H1 (cell line): ENCODE measurements around the gene TCAP. TPM values are rescaled to one million over a fixed set of nuclear protein-coding genes. Genes with fewer than 3 reads are reported as not detected.

Experiments
- CTCF ChIA-PET: fragments of 300-600 bp; sonication (Branson Sonifier 250); formaldehyde crosslinking; loops from one replicate; lab custom pipeline; 2021; ENCODE audit not compliant: partially characterized antibody; lab: Charles Lee
- POLR2A ChIA-PET: fragments of 300-600 bp; sonication (Branson Sonifier 250); formaldehyde crosslinking; loops from one replicate; lab custom pipeline; 2021; ENCODE audit warnings: inconsistent platforms; ENCODE audit not compliant: partially characterized antibody; lab: Charles Lee
- DNase-seq, 2 experiments: peaks; one replicate each; pipeline versions ENCODE4 v3.0.0 to v3.0.0-alpha.2; 2010 to 2022; ENCODE audit warnings: low spot score in 2 of 2, low read depth in 1 of 2, mixed read lengths in 1 of 2
- FAIRE-seq: peaks from 2 replicates; lab custom pipeline; 2011; peaks lifted over from hg19 to GRCh38; lab: Jason Lieb, UNC
- H2AFZ ChIP-seq: 2 replicates; pipeline ENCODE4 v1.8.1; 2012; ENCODE audit warnings: low read length, inconsistent platforms
- H2AK5ac ChIP-seq: 2 replicates; pipeline ENCODE4 v1.6.1; 2013; ENCODE audit warnings: low read depth, low read length
- H2BK120ac ChIP-seq: replicated peaks from 2 replicates; pipeline ENCODE3; 2013; ENCODE audit warnings: low read depth, low read length, inconsistent platforms
- H2BK12ac ChIP-seq: 2 replicates; pipeline ENCODE4 v1.6.1; 2013; ENCODE audit warnings: low read depth, low read length
- H2BK15ac ChIP-seq: 2 replicates; pipeline ENCODE4 v1.6.1; 2013; ENCODE audit warnings: low read length
- H2BK20ac ChIP-seq: 2 replicates; pipeline ENCODE4 v1.6.1; 2013; ENCODE audit warnings: low read length
- H2BK5ac ChIP-seq: 2 replicates; pipeline ENCODE4 v1.6.1; 2013; ENCODE audit warnings: low read depth, low read length
- H3K14ac ChIP-seq: 2 replicates; pipeline ENCODE4 v1.6.1; 2013; ENCODE audit warnings: inconsistent platforms; ENCODE audit not compliant: insufficient read length
- H3K18ac ChIP-seq: 2 replicates; pipeline ENCODE4 v1.6.1; 2013; ENCODE audit warnings: low read length; ENCODE audit errors: extremely low read depth
- H3K23ac ChIP-seq: 2 replicates; pipeline ENCODE4 v1.6.1; 2013; ENCODE audit warnings: inconsistent platforms; ENCODE audit not compliant: insufficient read length
- H3K23me2 ChIP-seq: 2 replicates; pipeline ENCODE4 v1.6.1; 2013; ENCODE audit warnings: low read depth, low read length
- H3K27ac ChIP-seq: 2 replicates; pipeline ENCODE4 v1.6.1; 2011; ENCODE audit warnings: low read depth, low read length, inconsistent platforms
- H3K27me3 ChIP-seq, 4 experiments: replicated peaks in 1 of 4; 1 replicate in 1 of 4; 2 replicates in 3 of 4; pipeline versions ENCODE4 v1.6.1 to v1.8.1; 2011 to 2013; ENCODE audit warnings: low read length in 3 of 4, mild to moderate bottlenecking in 3 of 4, inconsistent platforms in 2 of 4, mixed read lengths in 2 of 4, moderate library complexity in 1 of 4; ENCODE audit not compliant: control insufficient read depth in 3 of 4, insufficient read depth in 3 of 4; ENCODE audit errors: extremely low read depth in 1 of 4
- H3K36me3 ChIP-seq, 4 experiments: 2 replicates each; pipeline versions ENCODE4 v1.6.1 to v1.8.1; 2011 to 2013; ENCODE audit warnings: mild to moderate bottlenecking in 4 of 4, low read length in 3 of 4, moderate library complexity in 2 of 4, control low read depth in 1 of 4, inconsistent platforms in 1 of 4; ENCODE audit not compliant: insufficient read depth in 4 of 4, control insufficient read depth in 2 of 4
- H3K4ac ChIP-seq: replicated peaks from 2 replicates; pipeline ENCODE3; 2013; ENCODE audit warnings: low read length, low read depth, mixed read lengths, inconsistent platforms; ENCODE audit not compliant: insufficient read length
- H3K4me1 ChIP-seq, 4 experiments: replicated peaks in 1 of 4; 1 replicate in 1 of 4; 2 replicates in 3 of 4; pipeline versions ENCODE4 v1.6.1 to v1.8.1; 2011 to 2013; ENCODE audit warnings: low read length in 3 of 4, inconsistent platforms in 2 of 4, mixed read lengths in 1 of 4; ENCODE audit not compliant: insufficient read depth in 4 of 4, control insufficient read depth in 3 of 4
- H3K4me2 ChIP-seq, 2 experiments: 2 replicates each; pipeline versions ENCODE4 v1.6.1 to v1.8.1; 2011 to 2013; ENCODE audit warnings: low read depth in 2 of 2, low read length in 2 of 2, control low read depth in 1 of 2, inconsistent platforms in 1 of 2, mild to moderate bottlenecking in 1 of 2; ENCODE audit not compliant: insufficient read depth in 1 of 2
- H3K4me3 ChIP-seq, 4 experiments: fragments of 200-600, 300-600 bp in 1 of 4; sonication (generic), shearing (Covaris generic), sonication (Bioruptor Twin) in 1 of 4; 2 replicates each; pipeline versions ENCODE4 v1.5.1 to v1.8.1; 2011 to 2016; ENCODE audit warnings: low read length in 4 of 4, low read depth in 3 of 4, control low read depth in 2 of 4, inconsistent platforms in 2 of 4, mild to moderate bottlenecking in 2 of 4, mixed read lengths in 1 of 4, moderate library complexity in 1 of 4; ENCODE audit not compliant: insufficient read depth in 2 of 4; ENCODE audit errors: extremely low read depth in 1 of 4
- H3K56ac ChIP-seq: replicated peaks from 2 replicates; pipeline ENCODE3; 2013; ENCODE audit warnings: low read depth, mild to moderate bottlenecking, mixed read lengths, low read length, inconsistent platforms; ENCODE audit not compliant: insufficient read length
- H3K79me1 ChIP-seq: 2 replicates; pipeline ENCODE4 v1.6.1; 2013; ENCODE audit warnings: low read depth, low read length, control low read depth
- H3K79me2 ChIP-seq, 2 experiments: 2 replicates each; pipeline versions ENCODE4 v1.6.1 to v1.8.1; 2012 to 2013; ENCODE audit warnings: low read length in 2 of 2, mild to moderate bottlenecking in 2 of 2, inconsistent platforms in 1 of 2; ENCODE audit not compliant: insufficient read depth in 2 of 2, control insufficient read depth in 1 of 2
- H3K9ac ChIP-seq, 4 experiments: replicated peaks in 1 of 4; 1 replicate in 1 of 4; 2 replicates in 3 of 4; pipeline versions ENCODE4 v1.6.1 to v1.8.1; 2011 to 2013; ENCODE audit warnings: low read depth in 3 of 4, low read length in 3 of 4, control low read depth in 2 of 4, mild to moderate bottlenecking in 2 of 4, moderate library complexity in 2 of 4, inconsistent platforms in 1 of 4; ENCODE audit errors: extremely low read depth in 1 of 4
- H3K9me3 ChIP-seq, 2 experiments: 2 replicates each; pipeline versions ENCODE4 v1.6.1 to v1.8.1; 2012 to 2013; ENCODE audit warnings: mild to moderate bottlenecking in 2 of 2, moderate library complexity in 2 of 2, control low read depth in 1 of 2, inconsistent platforms in 1 of 2, low read depth in 1 of 2, low read length in 1 of 2, mixed read lengths in 1 of 2; ENCODE audit not compliant: insufficient read depth in 2 of 2
- H4K20me1 ChIP-seq, 2 experiments: replicated peaks in 1 of 2; 2 replicates each; pipeline versions ENCODE3 to v1.8.1; 2011 to 2013; ENCODE audit warnings: inconsistent platforms in 2 of 2, low read length in 2 of 2, mild to moderate bottlenecking in 1 of 2; ENCODE audit not compliant: insufficient read depth in 2 of 2, control insufficient read depth in 1 of 2
- H4K5ac ChIP-seq: 2 replicates; pipeline ENCODE4 v1.6.1; 2013; ENCODE audit warnings: low read length, low read depth, mixed read lengths, inconsistent platforms; ENCODE audit not compliant: insufficient read length
- H4K8ac ChIP-seq: 2 replicates; pipeline ENCODE4 v1.8.0; 2013; ENCODE audit warnings: mild to moderate bottlenecking, moderate library complexity, low read length, inconsistent platforms; ENCODE audit not compliant: insufficient read depth; ENCODE audit errors: extremely low read depth
- H4K91ac ChIP-seq: replicated peaks from 2 replicates; pipeline ENCODE3; 2013; ENCODE audit warnings: low read length, mixed read lengths, inconsistent platforms; ENCODE audit not compliant: insufficient read length
- EGR1 ChIP-seq: IDR thresholded peaks from 2 replicates; pipeline ENCODE4 v1.6.1; 2011; ENCODE audit warnings: low read depth, low read length, borderline replicate concordance
- MAFK ChIP-seq: IDR thresholded peaks from 2 replicates; pipeline ENCODE4 v1.6.1; 2012; ENCODE audit warnings: low read depth, mild to moderate bottlenecking, improper control_type of control experiment, low read length
- NANOG ChIP-seq: IDR thresholded peaks from 2 replicates; pipeline ENCODE4 v1.6.1; 2011; ENCODE audit warnings: low read length, low read depth, mild to moderate bottlenecking, inconsistent platforms; ENCODE audit not compliant: insufficient read depth, poor library complexity, severe bottlenecking
- RAD21 ChIP-seq, 2 experiments: IDR thresholded peaks in 1 of 2; conservative IDR thresholded peaks in 1 of 2; 2 replicates each; pipeline ENCODE4 v1.6.1; 2011; ENCODE audit warnings: low read depth in 2 of 2, low read length in 2 of 2, improper control_type of control experiment in 1 of 2, inconsistent platforms in 1 of 2, mild to moderate bottlenecking in 1 of 2, moderate library complexity in 1 of 2
- RFX5 ChIP-seq: IDR thresholded peaks from 2 replicates; pipeline ENCODE4 v1.6.1; 2011; ENCODE audit warnings: low read depth, low read length, improper control_type of control experiment, borderline replicate concordance
- RXRA ChIP-seq: IDR thresholded peaks from 2 replicates; pipeline ENCODE4 v1.6.1; 2011; ENCODE audit warnings: low read depth, mild to moderate bottlenecking, low read length, moderate library complexity; ENCODE audit not compliant: insufficient read depth
- SIX5 ChIP-seq: IDR thresholded peaks from 2 replicates; pipeline ENCODE4 v1.6.1; 2011; ENCODE audit warnings: mild to moderate bottlenecking, low read depth, low read length
- SP2 ChIP-seq: IDR thresholded peaks from 2 replicates; pipeline ENCODE4 v1.6.1; 2012; ENCODE audit warnings: mild to moderate bottlenecking, low read length, inconsistent platforms
- SP4 ChIP-seq: IDR thresholded peaks from 2 replicates; pipeline ENCODE4 v1.6.1; 2012; ENCODE audit warnings: low read length, inconsistent platforms
- TAF1 ChIP-seq: IDR thresholded peaks from 2 replicates; pipeline ENCODE4 v1.6.1; 2011; ENCODE audit warnings: mild to moderate bottlenecking, low read depth, low read length
- TBP ChIP-seq: IDR thresholded peaks from 2 replicates; pipeline ENCODE4 v1.6.1; 2011; ENCODE audit warnings: low read depth, low read length, improper control_type of control experiment
- TEAD4 ChIP-seq: IDR thresholded peaks from 2 replicates; pipeline ENCODE4 v1.6.1; 2012; ENCODE audit warnings: low read depth, low read length, inconsistent platforms, mixed read lengths
- WGBS, 2 experiments: shearing (Covaris generic) in 1 of 2; methylation state at CpG; one replicate each; pipeline versions ENCODE4 v1.1.6 to v1.1.7; 2013 to 2015; ENCODE audit warnings: low lambda C conversion rate in 2 of 2, mixed read lengths in 2 of 2, inconsistent platforms in 1 of 2, low coverage in 1 of 2, missing lambda C conversion rate in 1 of 2; ENCODE audit not compliant: insufficient replicate concordance in 2 of 2, insufficient coverage in 1 of 2, insufficient read length in 1 of 2; ENCODE audit errors: extremely low coverage in 1 of 2, missing lambda C conversion rate in 1 of 2; 5-methylcytosine and 5-hydroxymethylcytosine counted together
- polyA plus RNA-seq, 7 experiments: library from polyadenylated mRNA; depleted of rRNA in 3 of 7; stranded (reverse) in 5 of 7; unstranded in 2 of 7; fragments of >200 nt in 5 of 7; fragments of 200-250 nt in 2 of 7; gene quantifications; 1 replicate in 5 of 7; 2 replicates in 1 of 7; 4 replicates in 1 of 7; pipeline versions ENCODE4 v1.2.1 to v1.2.3, GENCODE V29; 2011 to 2013; ENCODE audit warnings: missing spikeins in 2 of 7, mixed read lengths in 2 of 7
- total RNA-seq: library from RNA; stranded (reverse); fragmentation: NEBNext Ultra II Directional; extraction: Animal tissue kit (Norgen Biotek cat#: 25700); gene quantifications from 2 replicates; pipeline ENCODE4 v1.2.1, GENCODE V29; 2021
- TF ChIP-seq, protein P1 (sequence below): IDR thresholded peaks from 2 replicates; pipeline ENCODE4 v1.6.1; 2011; ENCODE audit warnings: low read depth, mild to moderate bottlenecking, low read length; ENCODE audit not compliant: insufficient read depth

TCAP gene
- total and polyA plus RNA-seq, 2 of the 8 experiments (the other 6 are each of a cell fraction or from before 2014, with no cell fraction given), result 0.82 to 1.4 TPM

GRCh38 chr17:39629494-39629880, 35.7 kb upstream of the TCAP start:
- H3K27me3 ChIP-seq, result peaks cover 2 to 38% (median 32%) of the 10 kb centered on the region in 4 experiments
- H2BK5ac ChIP-seq, result peak overlapping the region; percentile 56; the same call in 1 of the 2 replicates
- no peak overlapping the region for H3K56ac ChIP-seq
- H2BK12ac ChIP-seq, result peak overlapping the region; percentile 86; the same call in 1 of the 2 replicates
- H2BK15ac ChIP-seq, result 0 out of 2 replicates have a peak overlapping the region, but pooled peaks have one; percentile 10
- peak overlapping the region; percentile 51; the same call in 1 of the 2 replicates for H2BK20ac ChIP-seq
- peak overlapping the region; percentile 75; the same call in 1 of the 2 replicates for H2AK5ac ChIP-seq
- no peak overlapping the region for H4K8ac ChIP-seq
- no peak overlapping the region for H3K4ac ChIP-seq
- no peak overlapping the region for H4K5ac ChIP-seq
- H3K4me1 ChIP-seq, result peaks cover 8 to 58% (median 46%) of the 10 kb centered on the region in 4 experiments
- H3K9ac ChIP-seq, result no peak overlapping the region
- no peaks in the 10 kb centered on the region for H3K9me3 ChIP-seq
- H3K18ac ChIP-seq, result 0 out of 2 replicates have a peak overlapping the region, but pooled peaks have one; percentile 14
- 0 out of 2 replicates have a peak, but pooled peaks cover 2% of the 10 kb centered on the region for H3K79me1 ChIP-seq
- CTCF ChIA-PET, result interaction anchor here (1.3 to 49.2 kb wide), 7 partner anchors 6 to 127 kb away, joined by 3 to 1885 read pairs (median 94); partner anchors contain the start of genes ERBB2, PGAP3, PNMT and PPP1R1B
- FAIRE-seq (no peak), DNase-seq (no peak)
- H3K27ac ChIP-seq, result no peak overlapping the region
- no peaks in the 10 kb centered on the region for H3K36me3 ChIP-seq
- WGBS, 2 experiments, result 72% methylated on average over 3 of the region's 3 CpGs; no CpG with 5 or more reads in 1 of the 2 experiments
- no peak overlapping the region for H3K14ac ChIP-seq
- POLR2A ChIA-PET, result interaction anchor here (0.8 to 5.8 kb wide), 6 partner anchors 10 to 101 kb away, joined by 3 to 39 read pairs (median 6); partner anchors contain the start of genes MIEN1, PNMT and TCAP
- no peak overlapping the region for H3K23ac ChIP-seq
- H2AFZ ChIP-seq, result no peak overlapping the region
- no peaks in the 10 kb centered on the region for H3K79me2 ChIP-seq
- no peak overlapping the region for H2BK120ac ChIP-seq
- H3K4me2 ChIP-seq, result no peak overlapping the region; a peak in 1 of 4 replicates
- H4K91ac ChIP-seq, result peak overlapping the region; percentile 69
- H3K4me3 ChIP-seq, result no peak overlapping the region
- H4K20me1 ChIP-seq, result peaks cover 0 to 1% of the 10 kb centered on the region in 2 experiments
- H3K23me2 ChIP-seq, result peaks cover 12% of the 10 kb centered on the region
- no peak for TF ChIP-seq TAF1
- no peak for TF ChIP-seq SP2
- no peak for TF ChIP-seq SP4
- TF ChIP-seq EGR1, result no peak
- TF ChIP-seq NANOG, result no peak
- TF ChIP-seq TBP, result no peak
- no peak for TF ChIP-seq TEAD4
- TF ChIP-seq, protein P1, sequence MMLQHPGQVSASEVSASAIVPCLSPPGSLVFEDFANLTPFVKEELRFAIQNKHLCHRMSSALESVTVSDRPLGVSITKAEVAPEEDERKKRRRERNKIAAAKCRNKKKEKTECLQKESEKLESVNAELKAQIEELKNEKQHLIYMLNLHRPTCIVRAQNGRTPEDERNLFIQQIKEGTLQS, result no peak
- TF ChIP-seq RXRA, result no peak
- TF ChIP-seq RAD21 (IDR thresholded peaks at IDR 0.05 in 1 of 2, conservative IDR thresholded peaks at IDR 0.05 in 1 of 2; ENCODE audit: low read depth in 2 of 2, low read length in 2 of 2), result no peak
- no peak for TF ChIP-seq MAFK
- no peak for TF ChIP-seq SIX5
- no peak for TF ChIP-seq RFX5
